K562 (cell line): ENCODE results near the gene AKNA. TPM values are rescaled to one million over a fixed set of nuclear protein-coding genes. Genes with fewer than 3 reads are reported as not detected.

Experiments used
- ATAC-seq: fragments of 200-7000 bp; cut with Tn5 transposase; 3 replicates; pipeline ENCODE4 v1.9.1; 2020; ENCODE audit warnings: moderate library complexity
- BruUV-seq: library from RNA; stranded (reverse); fragments of 400-500 nt; replicated peaks from 2 replicates; lab custom pipeline; 2021; lab: Mats Ljungman, UMichigan
- CTCF ChIA-PET: fragments of 300-600 bp; formaldehyde crosslinking; extraction: SDS; loops from one replicate; lab custom pipeline; 2021; ENCODE audit warnings: low intra/inter-chr PET ratio; lab: Yijun Ruan, JAX
- POLR2A ChIA-PET: fragments of 300-600, 350-650 bp; sonication (Branson Sonifier 250); formaldehyde crosslinking; extraction: SDS; loops from one replicate; lab custom pipeline; 2021; ENCODE audit warnings: antibody characterized with exemption, inconsistent platforms; lab: Yijun Ruan, JAX
- DNase-seq, 4 experiments: peaks; one replicate each; pipeline versions ENCODE4 v3.0.0 to v3.0.0-alpha.2; 2011 to 2018; ENCODE audit warnings: low spot score in 3 of 4, mixed read lengths in 3 of 4; ENCODE audit errors: extremely low read depth in 1 of 4
- FAIRE-seq: peaks from 2 replicates; lab custom pipeline; 2011; peaks lifted over from hg19 to GRCh38; lab: Jason Lieb, UNC
- H2AFZ ChIP-seq: 2 replicates; pipeline ENCODE4 v1.6.0; 2011; ENCODE audit warnings: low read depth, low read length, control low read depth, inconsistent platforms
- H3K27ac ChIP-seq: fragments of 200-600 bp; 3 replicates; pipeline ENCODE4 v1.8.0; 2011; ENCODE audit warnings: low read depth, mild to moderate bottlenecking, control low read depth, inconsistent platforms, low read length, moderate library complexity, mixed read lengths; ENCODE audit errors: extremely low read depth
- H3K27me3 ChIP-seq, 2 experiments: fragments of 300-600 bp in 1 of 2; 2 replicates in 1 of 2; 3 replicates in 1 of 2; pipeline versions ENCODE4 v1.6.0 to v1.8.0; 2011; ENCODE audit warnings: inconsistent platforms in 2 of 2, low read length in 2 of 2, mild to moderate bottlenecking in 1 of 2, mixed read lengths in 1 of 2, moderate library complexity in 1 of 2; ENCODE audit not compliant: control insufficient read depth in 2 of 2, insufficient read depth in 2 of 2
- H3K36me3 ChIP-seq: fragments of 300-600 bp; 3 replicates; pipeline ENCODE4 v1.8.0; 2011; ENCODE audit warnings: mild to moderate bottlenecking, low read length, inconsistent platforms; ENCODE audit not compliant: control insufficient read depth, insufficient read depth
- H3K4me1 ChIP-seq, 2 experiments: fragments of 200-600 bp in 1 of 2; replicated peaks in 1 of 2; 2 replicates in 1 of 2; 3 replicates in 1 of 2; pipeline versions ENCODE4 v1.5.1 to v1.8.0; 2011; ENCODE audit warnings: inconsistent platforms in 2 of 2, low read length in 2 of 2, mild to moderate bottlenecking in 1 of 2, mixed read lengths in 1 of 2, moderate library complexity in 1 of 2; ENCODE audit not compliant: control insufficient read depth in 2 of 2, insufficient read depth in 2 of 2
- H3K4me2 ChIP-seq: 2 replicates; pipeline ENCODE4 v1.6.1; 2011; ENCODE audit warnings: low read length, control low read depth, inconsistent platforms, mixed read lengths; ENCODE audit not compliant: insufficient read depth
- H3K4me3 ChIP-seq: fragments of 200-600 bp; sonication (generic), shearing (Covaris generic); 2 replicates; pipeline ENCODE4 v1.5.1; 2016; ENCODE audit warnings: control low read depth, inconsistent platforms
- H3K79me2 ChIP-seq: fragments of 200-600 bp; 3 replicates; pipeline ENCODE4 v1.8.0; 2011; ENCODE audit warnings: low read length, inconsistent platforms; ENCODE audit not compliant: control insufficient read depth, insufficient read depth
- H3K9ac ChIP-seq, 2 experiments: 2 replicates each; pipeline versions ENCODE4 v1.6.0 to v1.6.1; 2011; ENCODE audit warnings: low read depth in 2 of 2, low read length in 2 of 2, control low read depth in 1 of 2, inconsistent platforms in 1 of 2, mild to moderate bottlenecking in 1 of 2, mixed read lengths in 1 of 2; ENCODE audit not compliant: insufficient read depth in 1 of 2
- H3K9me1 ChIP-seq: one replicate; pipeline ENCODE4 v1.6.0; 2011; ENCODE audit warnings: inconsistent platforms, mild to moderate bottlenecking, low read length, moderate library complexity; ENCODE audit not compliant: control insufficient read depth, insufficient read depth
- H3K9me3 ChIP-seq: replicated peaks from 2 replicates; pipeline ENCODE4 v1.5.1; 2011; ENCODE audit warnings: low read depth, low read length, inconsistent platforms; ENCODE audit not compliant: control insufficient read depth, insufficient read depth
- H4K20me1 ChIP-seq: replicated peaks from 2 replicates; pipeline ENCODE4 v1.6.1; 2011; ENCODE audit warnings: low read length, inconsistent platforms, mixed read lengths; ENCODE audit not compliant: control insufficient read depth, insufficient read depth
- RBM25 ChIP-seq: fragments of 200-400 bp; formaldehyde crosslinking; IDR thresholded peaks from 2 replicates; pipeline ENCODE4 v1.6.1; 2018; ENCODE audit warnings: low read length, low read depth, moderate library complexity; ENCODE audit not compliant: severe bottlenecking
- STAG1 ChIP-seq: sonication (generic); formaldehyde crosslinking; IDR thresholded peaks from 2 replicates; pipeline ENCODE4 v1.5.0; 2020; ENCODE audit warnings: missing genetic modification reagents, borderline replicate concordance
- ZKSCAN3 ChIP-seq: fragments of 250-450 bp; sonication (Bioruptor Pico); IDR thresholded peaks from 2 replicates; pipeline ENCODE4 v1.4.0; 2020
- WGBS: fragments of 100-300 bp; shearing (Covaris generic); methylation state at CpG from one replicate; pipeline ENCODE4 v1.1.6; 2016; ENCODE audit warnings: low coverage, mixed read lengths; ENCODE audit not compliant: insufficient coverage; ENCODE audit errors: missing lambda C conversion rate; 5-methylcytosine and 5-hydroxymethylcytosine counted together
- in situ Hi-C: fragments of 300-500 bp; cut with MboI; formaldehyde crosslinking; loops from 4 replicates; pipeline ENCODE4 v1.15.0; 2018; ENCODE audit warnings: inconsistent platforms, mixed read lengths
- intact Hi-C: fragments of 100-400 bp; cut with micrococcal nuclease; formaldehyde crosslinking; loops from 2 replicates; pipeline ENCODE4 v1.14.2; 2022
- polyA plus RNA-seq, 8 experiments: library from polyadenylated mRNA; depleted of rRNA in 4 of 8; stranded (reverse) in 5 of 8; unstranded in 3 of 8; fragments of >200 nt; fragmentation: Nextera tagmentation in 2 of 8; fragmentation: Illumina TruSeq in 1 of 8; extraction: Ambion mirVana in 2 of 8; extraction: Trizol in 1 of 8; gene quantifications; 2 replicates each; pipeline versions ENCODE4 v1.2.1 to v1.2.3, GENCODE V29; 2011 to 2014; ENCODE audit warnings: inconsistent platforms in 1 of 8, missing spikeins in 1 of 8
- total RNA-seq, 7 experiments: library from RNA; depleted of rRNA in 6 of 7; stranded (reverse); fragments of >200 nt in 6 of 7; fragmentation: Illumina TruSeq in 2 of 7; extraction: Trizol in 2 of 7; gene quantifications; 2 replicates each; pipeline versions ENCODE4 v1.2.1 to v1.2.3, GENCODE V29; 2011 to 2021; ENCODE audit warnings: low replicate concordance in 1 of 7
- TF ChIP-seq, protein P1 (sequence below): sonication (generic); formaldehyde crosslinking; IDR thresholded peaks from 2 replicates; pipeline ENCODE4 v1.8.1; 2022; ENCODE audit warnings: missing genetic modification reagents

The AKNA gene
- total and polyA plus RNA-seq, 9 of the 15 experiments (the other 6 are each of a cell fraction or from before 2014, with no cell fraction given): 0.29 to 20.5 (median 3.9) TPM

DNA sequence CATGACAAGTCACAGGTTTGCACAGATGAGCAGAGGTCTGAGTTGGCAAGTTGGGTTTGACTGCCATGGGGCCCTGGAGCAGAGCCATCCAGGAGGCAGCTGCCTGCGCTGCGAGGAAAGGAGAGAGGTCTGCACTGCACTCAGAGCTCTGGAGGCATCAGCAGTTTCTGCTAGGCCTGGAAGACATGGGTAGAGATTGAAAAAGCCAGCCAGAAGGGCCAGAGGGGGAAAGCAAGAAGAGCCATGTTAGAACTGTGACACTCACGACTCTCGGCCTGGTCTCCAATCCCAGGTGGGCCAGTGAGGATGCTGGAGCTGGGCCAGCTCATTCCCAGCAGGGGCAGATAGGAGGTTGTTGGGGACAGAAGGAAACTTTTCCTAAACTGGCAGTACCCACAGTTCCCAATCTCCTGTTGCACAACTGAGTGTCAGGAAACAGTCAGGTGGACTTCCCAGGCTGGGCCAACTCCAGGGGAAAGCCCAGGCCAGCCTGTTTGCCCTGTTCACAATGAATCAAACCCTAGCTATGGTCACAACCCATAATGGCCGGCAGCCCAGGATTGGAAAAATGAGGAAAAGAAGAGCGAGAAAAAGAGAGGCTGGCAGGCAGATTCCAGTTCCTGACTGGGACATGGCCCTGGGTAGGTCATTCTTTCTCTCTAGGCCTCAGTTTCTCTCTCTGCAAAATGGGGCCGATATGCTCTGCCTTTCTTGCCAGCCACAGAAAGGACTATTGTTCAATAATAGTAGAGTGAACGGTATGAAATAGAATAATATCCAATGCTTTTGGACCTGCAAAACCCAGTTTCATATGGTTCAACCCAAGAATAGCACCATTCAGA is 72.7 kb downstream of the AKNA start:
- BruUV-seq: no TSS peak
- H3K79me2 ChIP-seq: no peaks in the 10 kb centered on the region
- H4K20me1 ChIP-seq: no peaks in the 10 kb centered on the region
- no peak overlapping the region for H2AFZ ChIP-seq
- H3K4me2 ChIP-seq: no peak overlapping the region
- in situ Hi-C loops (no loop called here), intact Hi-C loops (no loop called here)
- WGBS: 16% methylated on average over 8 of the region's 8 CpGs
- H3K27me3 ChIP-seq: peaks cover 16 to 30% of the 10 kb centered on the region in 2 experiments
- CTCF ChIA-PET: no interaction called here
- no peak for DNase-seq
- H3K9me3 ChIP-seq: no peaks in the 10 kb centered on the region
- POLR2A ChIA-PET: interaction anchor here (0.6 to 1.0 kb wide), 2 partner anchors 24 to 278 kb away, joined by 3 to 4 read pairs; no protein-coding TSS in a partner anchor
- no peak overlapping the region for H3K9ac ChIP-seq
- FAIRE-seq: no peak
- H3K4me1 ChIP-seq: no peaks in the 10 kb centered on the region; a peak in 1 of 5 replicates
- no peaks in the 10 kb centered on the region for H3K36me3 ChIP-seq
- no peak for ATAC-seq
- H3K9me1 ChIP-seq: no peaks in the 10 kb centered on the region
- H3K27ac ChIP-seq: no peak overlapping the region
- H3K4me3 ChIP-seq: no peak overlapping the region
- TF ChIP-seq RBM25: peak; percentile 85
- TF ChIP-seq, protein P1, sequence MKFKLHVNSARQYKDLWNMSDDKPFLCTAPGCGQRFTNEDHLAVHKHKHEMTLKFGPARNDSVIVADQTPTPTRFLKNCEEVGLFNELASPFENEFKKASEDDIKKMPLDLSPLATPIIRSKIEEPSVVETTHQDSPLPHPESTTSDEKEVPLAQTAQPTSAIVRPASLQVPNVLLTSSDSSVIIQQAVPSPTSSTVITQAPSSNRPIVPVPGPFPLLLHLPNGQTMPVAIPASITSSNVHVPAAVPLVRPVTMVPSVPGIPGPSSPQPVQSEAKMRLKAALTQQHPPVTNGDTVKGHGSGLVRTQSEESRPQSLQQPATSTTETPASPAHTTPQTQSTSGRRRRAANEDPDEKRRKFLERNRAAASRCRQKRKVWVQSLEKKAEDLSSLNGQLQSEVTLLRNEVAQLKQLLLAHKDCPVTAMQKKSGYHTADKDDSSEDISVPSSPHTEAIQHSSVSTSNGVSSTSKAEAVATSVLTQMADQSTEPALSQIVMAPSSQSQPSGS (CRISPR knock-in tag): no peak
- no peak for TF ChIP-seq STAG1 (CRISPR knock-in tag)
- no peak for TF ChIP-seq ZKSCAN3 (CRISPR knock-in tag)
